ENCODE results near the gene GET4.

DNA sequence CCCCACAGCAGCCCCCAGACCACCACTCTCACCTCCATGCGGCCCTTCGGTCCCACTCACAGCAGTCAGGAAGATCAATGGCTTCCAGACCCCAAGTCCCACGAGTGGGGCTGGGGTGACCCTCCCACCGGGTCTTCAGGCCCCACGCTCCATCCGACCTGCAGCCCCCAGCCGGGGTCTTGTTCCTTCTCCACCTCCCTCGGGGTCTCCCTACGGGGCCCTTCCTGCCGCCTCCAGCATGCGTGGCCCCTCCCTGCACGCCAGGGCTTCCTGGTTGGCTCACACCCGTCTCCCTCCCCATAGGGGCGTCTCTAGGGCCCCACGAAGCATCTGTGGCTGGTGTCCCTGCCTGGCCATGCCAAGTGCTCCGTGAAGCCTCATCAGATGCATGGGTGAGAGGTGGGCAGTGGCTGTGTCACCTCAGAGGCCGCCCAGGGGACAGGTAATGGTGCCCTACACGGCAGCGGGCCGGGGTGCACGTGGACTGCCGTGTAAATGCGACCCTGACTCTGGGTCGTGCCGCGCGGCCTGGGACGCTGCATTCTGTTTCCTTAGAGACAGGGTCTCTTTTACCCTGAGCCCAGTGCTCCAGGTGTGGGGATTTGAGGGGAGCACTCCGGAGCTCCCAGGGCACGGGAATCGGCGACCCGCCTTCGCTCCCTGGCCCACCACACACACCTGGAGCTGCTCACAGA, 58.3 kb downstream of the GET4 start:
- TF ChIP-seq, protein P1, sequence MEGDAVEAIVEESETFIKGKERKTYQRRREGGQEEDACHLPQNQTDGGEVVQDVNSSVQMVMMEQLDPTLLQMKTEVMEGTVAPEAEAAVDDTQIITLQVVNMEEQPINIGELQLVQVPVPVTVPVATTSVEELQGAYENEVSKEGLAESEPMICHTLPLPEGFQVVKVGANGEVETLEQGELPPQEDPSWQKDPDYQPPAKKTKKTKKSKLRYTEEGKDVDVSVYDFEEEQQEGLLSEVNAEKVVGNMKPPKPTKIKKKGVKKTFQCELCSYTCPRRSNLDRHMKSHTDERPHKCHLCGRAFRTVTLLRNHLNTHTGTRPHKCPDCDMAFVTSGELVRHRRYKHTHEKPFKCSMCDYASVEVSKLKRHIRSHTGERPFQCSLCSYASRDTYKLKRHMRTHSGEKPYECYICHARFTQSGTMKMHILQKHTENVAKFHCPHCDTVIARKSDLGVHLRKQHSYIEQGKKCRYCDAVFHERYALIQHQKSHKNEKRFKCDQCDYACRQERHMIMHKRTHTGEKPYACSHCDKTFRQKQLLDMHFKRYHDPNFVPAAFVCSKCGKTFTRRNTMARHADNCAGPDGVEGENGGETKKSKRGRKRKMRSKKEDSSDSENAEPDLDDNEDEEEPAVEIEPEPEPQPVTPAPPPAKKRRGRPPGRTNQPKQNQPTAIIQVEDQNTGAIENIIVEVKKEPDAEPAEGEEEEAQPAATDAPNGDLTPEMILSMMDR (IDR thresholded peaks at IDR 0.05): no peak
- TF ChIP-seq POLR2A (IDR thresholded peaks at IDR 0.05): no peak

All from lower leg skin (tissue), 3 donors.